ENCODE measurements around the gene SLC5A3.

SLC5A3 gene

GRCh38 chr21:34092262-34092921 is 19.0 kb downstream of the SLC5A3 start:
- no peak overlapping the region for H3K27ac ChIP-seq
- no peak overlapping the region for H3K4me3 ChIP-seq

- H3K27ac ChIP-seq = no peak overlapping the region
- H3K4me3 ChIP-seq = no peak overlapping the region
Observed at GRCh38 chr21:34093083-34093482, 19.7 kb downstream of the SLC5A3 start.

GRCh38 chr21:34094949-34095348 is 21.6 kb downstream of the SLC5A3 start:
- H3K4me3 ChIP-seq = no peak overlapping the region

GRCh38 chr21:34097442-34097841 is 24.1 kb downstream of the SLC5A3 start:
- no peak overlapping the region for H3K4me3 ChIP-seq
- no peak overlapping the region for H3K27ac ChIP-seq

More at GRCh38 chr21:34094949-34095348, 21.6 kb downstream of the SLC5A3 start:
- H3K27ac ChIP-seq = no peak overlapping the region

GRCh38 chr21:34100337-34100736 is 27.0 kb downstream of the SLC5A3 start:
- H3K27ac ChIP-seq = no peak overlapping the region
- no peak overlapping the region for H3K4me3 ChIP-seq

GRCh38 chr21:34100790-34101189 is 27.4 kb downstream of the SLC5A3 start:
- H3K27ac ChIP-seq = no peak overlapping the region
- no peak overlapping the region for H3K4me3 ChIP-seq

- Histone ChIP-seq H3K27ac (no peak overlapping the region), H3K4me3 (no peak overlapping the region)
Observed at GRCh38 chr21:34105947-34106541, 32.7 kb downstream of the SLC5A3 start.

GRCh38 chr21:34107606-34108005 is 34.2 kb downstream of the SLC5A3 start:
- H3K4me3 ChIP-seq = no peak overlapping the region

GRCh38 chr21:34109075-34109474 is 35.7 kb downstream of the SLC5A3 start:
- Histone ChIP-seq H3K4me3 (no peak overlapping the region), H3K27ac (no peak overlapping the region)

More at GRCh38 chr21:34107606-34108005, 34.2 kb downstream of the SLC5A3 start:
- H3K27ac ChIP-seq = no peak overlapping the region

GRCh38 chr21:34110594-34111202 is 37.3 kb downstream of the SLC5A3 start:
- Histone ChIP-seq H3K27ac (no peak overlapping the region), H3K4me3 (no peak overlapping the region)

GRCh38 chr21:34112316-34113033 is 39.1 kb downstream of the SLC5A3 start:
- H3K27ac ChIP-seq = no peak overlapping the region
- H3K4me3 ChIP-seq = no peak overlapping the region

- Histone ChIP-seq H3K27ac (no peak overlapping the region), H3K4me3 (no peak overlapping the region)
Observed at GRCh38 chr21:34113842-34114241, 40.5 kb downstream of the SLC5A3 start.

- no peak overlapping the region for H3K4me3 ChIP-seq
- H3K27ac ChIP-seq = no peak overlapping the region
Observed at GRCh38 chr21:34115160-34115559, 41.8 kb downstream of the SLC5A3 start.

- H3K4me3 ChIP-seq = no peak overlapping the region
- no peak overlapping the region for H3K27ac ChIP-seq
Observed at GRCh38 chr21:34116569-34116968, 43.2 kb downstream of the SLC5A3 start.

- Histone ChIP-seq H3K27ac (no peak overlapping the region), H3K4me3 (no peak overlapping the region)
Observed at GRCh38 chr21:34120867-34121266, 47.5 kb downstream of the SLC5A3 start.

GRCh38 chr21:34122047-34122446 is 48.7 kb downstream of the SLC5A3 start:
- H3K27ac ChIP-seq = no peak overlapping the region
- no peak overlapping the region for H3K4me3 ChIP-seq

Data from skin epidermis (tissue), 12 donors.